Measurements from ENCODE around the gene PKIB. TPM values are rescaled to one million over a fixed set of nuclear protein-coding genes. Genes with fewer than 3 reads are reported as not detected.

PKIB gene
- total and polyA plus RNA-seq, 4 donors = 2.5 to 5.1 (median 3.0) TPM

- DNase-seq (ENCODE audit: low spot score) = no peak
- no peak overlapping the region for H3K4me3 ChIP-seq (ENCODE audit: low read depth in 1 of 3, low read length in 3 of 3)
- H3K9me3 ChIP-seq (ENCODE audit: control insufficient read depth in 4 of 4, low read length in 3 of 4) = no peaks in the 10 kb centered on the region
- no peak overlapping the region for H3K27ac ChIP-seq (ENCODE audit: low read depth in 1 of 2, low read length in 2 of 2)
- H3K4me1 ChIP-seq (ENCODE audit: control insufficient read depth in 4 of 4, insufficient read depth in 4 of 4, low read length in 3 of 4) = no peaks in the 10 kb centered on the region
- no peaks in the 10 kb centered on the region for H3K36me3 ChIP-seq (ENCODE audit: control insufficient read depth in 4 of 4, insufficient read depth in 3 of 4, low read depth in 1 of 4, low read length in 3 of 4)
- TF ChIP-seq EGR1 (IDR thresholded peaks at IDR 0.05; ENCODE audit: low read depth in 2 of 2) (no peak), MAX (IDR thresholded peaks at IDR 0.05) (no peak), FOXA2 (IDR thresholded peaks at IDR 0.05) (no peak), HNF4G (IDR thresholded peaks at IDR 0.05) (no peak), RXRA (IDR thresholded peaks at IDR 0.05) (no peak), ZBTB33 (IDR thresholded peaks at IDR 0.05) (no peak), FOXA1 (IDR thresholded peaks at IDR 0.05) (no peak), NR2F2 (IDR thresholded peaks at IDR 0.05) (no peak)
- no peak overlapping the region for H3K9ac ChIP-seq (ENCODE audit: low read depth in 1 of 2, low read length in 2 of 2)
- H3K27me3 ChIP-seq (ENCODE audit: control insufficient read depth in 4 of 4, insufficient read depth in 4 of 4, low read length in 3 of 4) = peaks cover 0 to 2% (median 0%) of the 10 kb centered on the region in 4 donors
Measured at GRCh38 chr6:122663981-122664380, 53.8 kb downstream of the PKIB start.

- WGBS = 80% methylated on average over 4 of the region's 4 CpGs
Measured at GRCh38 chr6:122665929-122666328, 55.7 kb downstream of the PKIB start.

More at GRCh38 chr6:122665929-122666328, 55.7 kb downstream of the PKIB start:
- no peak overlapping the region for H3K27ac ChIP-seq (ENCODE audit: low read depth in 1 of 2, low read length in 2 of 2)
- H3K4me3 ChIP-seq (ENCODE audit: low read depth in 1 of 3, low read length in 3 of 3) = no peak overlapping the region
- no peaks in the 10 kb centered on the region for H3K27me3 ChIP-seq (ENCODE audit: control insufficient read depth in 4 of 4, insufficient read depth in 4 of 4, low read length in 3 of 4)
- no peaks in the 10 kb centered on the region for H3K4me1 ChIP-seq (ENCODE audit: control insufficient read depth in 4 of 4, insufficient read depth in 4 of 4, low read length in 3 of 4)
- no peak overlapping the region for H3K9ac ChIP-seq (ENCODE audit: low read depth in 1 of 2, low read length in 2 of 2)
- no peak for TF ChIP-seq RAD21 (IDR thresholded peaks at IDR 0.05)
- no peak for TF ChIP-seq MAX (IDR thresholded peaks at IDR 0.05)
- no peak for TF ChIP-seq SP1 (IDR thresholded peaks at IDR 0.05)
- no peak for TF ChIP-seq EGR1 (IDR thresholded peaks at IDR 0.05; ENCODE audit: low read depth in 2 of 2)
- TF ChIP-seq CTCF (IDR thresholded peaks at IDR 0.05; ENCODE audit: low read depth, low read length, missing input control) = no peak
- no peak for TF ChIP-seq HNF4A (conservative IDR thresholded peaks at IDR 0.05)
- TF ChIP-seq GABPA (IDR thresholded peaks at IDR 0.05 in 1 of 2, conservative IDR thresholded peaks at IDR 0.05 in 1 of 2) = no peak
- TF ChIP-seq FOXA1 (IDR thresholded peaks at IDR 0.05) = no peak
- TF ChIP-seq ZBTB33 (IDR thresholded peaks at IDR 0.05) = no peak
- TF ChIP-seq HNF4G (IDR thresholded peaks at IDR 0.05) = no peak
- TF ChIP-seq YY1 (IDR thresholded peaks at IDR 0.05) = no peak
- TF ChIP-seq REST (IDR thresholded peaks at IDR 0.05) = no peak
- TF ChIP-seq TAF1 (conservative IDR thresholded peaks at IDR 0.05) = no peak
- TF ChIP-seq RXRA (IDR thresholded peaks at IDR 0.05) = no peak
- no peak for TF ChIP-seq FOXA2 (IDR thresholded peaks at IDR 0.05)
- TF ChIP-seq JUND (IDR thresholded peaks at IDR 0.05) = no peak
- no peaks in the 10 kb centered on the region for H3K9me3 ChIP-seq (ENCODE audit: control insufficient read depth in 4 of 4, low read length in 3 of 4)
- no peaks in the 10 kb centered on the region for H3K36me3 ChIP-seq (ENCODE audit: control insufficient read depth in 4 of 4, insufficient read depth in 3 of 4, low read depth in 1 of 4, low read length in 3 of 4)
- DNase-seq (ENCODE audit: low spot score) = no peak
